ENCODE data around the gene TBC1D10B.

GRCh38 chr16:30335598-30336474 is 34.5 kb downstream of the TBC1D10B start:
- TF ChIP-seq CTCF (IDR thresholded peaks at IDR 0.05; ENCODE audit: insufficient read depth, low read length) (no peak), POLR2AphosphoS5 (IDR thresholded peaks at IDR 0.05; ENCODE audit: low read depth) (no peak), REST (IDR thresholded peaks at IDR 0.05; ENCODE audit: insufficient replicate concordance, low read depth) (no peak), SPI1 (IDR thresholded peaks at IDR 0.05; ENCODE audit: borderline replicate concordance, low read depth) (no peak), GABPA (IDR thresholded peaks at IDR 0.05; ENCODE audit: low read depth) (no peak)

Measured in HL-60 (cell line).